Breast epithelium (tissue), 3 donors: Measurements from ENCODE around the gene COL25A1.

Source experiments
- CTCF ChIP-seq, 3 donors: fragments of 450-650 bp; IDR thresholded peaks; one replicate each; pipeline ENCODE4 v1.5.1; 2016 to 2017; ENCODE audit warnings: antibody characterized with exemption in 3 of 3, mild to moderate bottlenecking in 3 of 3, moderate library complexity in 3 of 3
- POLR2A ChIP-seq: fragments of 450-650 bp; IDR thresholded peaks from one replicate; pipeline ENCODE4 v1.6.1; 2016; ENCODE audit warnings: antibody characterized with exemption, mild to moderate bottlenecking, moderate library complexity

- TF ChIP-seq CTCF (IDR thresholded peaks at IDR 0.05) (no peak), POLR2A (no peak)
Observed at GRCh38 chr4:109043286-109043685, 259.2 kb downstream of the COL25A1 start.
